Gastroesophageal sphincter (tissue), 4 donors: Measurements from ENCODE around the gene LMNB1. TPM values are rescaled to one million over a fixed set of nuclear protein-coding genes. Genes with fewer than 3 reads are reported as not detected.

Source experiments
- ATAC-seq: fragments of 150-250 bp; one replicate; pipeline ENCODE4 v1.9.1; 2016; ENCODE audit warnings: mild to moderate bottlenecking, moderate library complexity
- H3K27ac ChIP-seq, 4 donors: fragments of 200-600 bp; sonication (generic) in 3 of 4; 1 replicate in 3 of 4; 2 replicates in 1 of 4; pipeline ENCODE4 v1.5.1; 2016 to 2019
- H3K27me3 ChIP-seq: fragments of 200-600 bp; sonication (generic); one replicate; pipeline ENCODE4 v1.5.1; 2019
- H3K36me3 ChIP-seq, 2 donors: fragments of 200-600 bp; sonication (generic); one replicate each; pipeline ENCODE4 v1.5.1; 2019; ENCODE audit warnings: control low read depth in 1 of 2
- H3K4me1 ChIP-seq, 3 donors: fragments of 200-600 bp; sonication (generic); 1 replicate in 2 of 3; 2 replicates in 1 of 3; pipeline ENCODE4 v1.5.1; 2016 to 2019; ENCODE audit warnings: control low read depth in 2 of 3
- H3K4me3 ChIP-seq, 2 donors: fragments of 200-600 bp; sonication (generic); one replicate each; pipeline ENCODE4 v1.5.1; 2019; ENCODE audit warnings: mild to moderate bottlenecking in 1 of 2, moderate library complexity in 1 of 2
- H3K9me3 ChIP-seq, 3 donors: fragments of 200-600 bp; sonication (generic); one replicate each; pipeline ENCODE4 v1.5.1; 2017 to 2019; ENCODE audit warnings: control low read depth in 2 of 3
- EP300 ChIP-seq: sonication (generic); formaldehyde crosslinking; IDR thresholded peaks from one replicate; pipeline ENCODE4 v1.6.1; 2017; ENCODE audit warnings: antibody characterized with exemption, mild to moderate bottlenecking
- POLR2A ChIP-seq, 2 donors: fragments of 450-650 bp; IDR thresholded peaks; one replicate each; pipeline ENCODE4 v1.6.1; 2017; ENCODE audit warnings: antibody characterized with exemption in 2 of 2, mild to moderate bottlenecking in 2 of 2, moderate library complexity in 1 of 2
- POLR2AphosphoS5 ChIP-seq: sonication (generic); formaldehyde crosslinking; IDR thresholded peaks from one replicate; pipeline ENCODE4 v1.6.1; 2017; ENCODE audit warnings: antibody characterized with exemption
- WGBS, 2 donors: methylation state at CpG; one replicate each; pipeline ENCODE4 v1.1.5; 2018; ENCODE audit warnings: low coverage in 1 of 2; 5-methylcytosine and 5-hydroxymethylcytosine counted together
- total RNA-seq, 4 donors: library from RNA; depleted of rRNA; stranded (reverse); fragments of >200 nt; gene quantifications; one replicate each; pipeline ENCODE4 v1.1.0, GENCODE V29; 2016
- TF ChIP-seq, protein P1 (sequence below), 4 experiments: fragments of 200-600 bp in 2 of 4; fragments of 450-650 bp in 2 of 4; sonication (generic) in 1 of 4; IDR thresholded peaks; one replicate each; pipeline ENCODE4 v1.5.1; 2017 to 2019; ENCODE audit warnings: antibody characterized with exemption in 4 of 4, mild to moderate bottlenecking in 2 of 4, moderate library complexity in 2 of 4

Gene LMNB1
- total RNA-seq, 4 donors from 2014 or later = 3.2 to 14.3 (median 6.6) TPM

DNA sequence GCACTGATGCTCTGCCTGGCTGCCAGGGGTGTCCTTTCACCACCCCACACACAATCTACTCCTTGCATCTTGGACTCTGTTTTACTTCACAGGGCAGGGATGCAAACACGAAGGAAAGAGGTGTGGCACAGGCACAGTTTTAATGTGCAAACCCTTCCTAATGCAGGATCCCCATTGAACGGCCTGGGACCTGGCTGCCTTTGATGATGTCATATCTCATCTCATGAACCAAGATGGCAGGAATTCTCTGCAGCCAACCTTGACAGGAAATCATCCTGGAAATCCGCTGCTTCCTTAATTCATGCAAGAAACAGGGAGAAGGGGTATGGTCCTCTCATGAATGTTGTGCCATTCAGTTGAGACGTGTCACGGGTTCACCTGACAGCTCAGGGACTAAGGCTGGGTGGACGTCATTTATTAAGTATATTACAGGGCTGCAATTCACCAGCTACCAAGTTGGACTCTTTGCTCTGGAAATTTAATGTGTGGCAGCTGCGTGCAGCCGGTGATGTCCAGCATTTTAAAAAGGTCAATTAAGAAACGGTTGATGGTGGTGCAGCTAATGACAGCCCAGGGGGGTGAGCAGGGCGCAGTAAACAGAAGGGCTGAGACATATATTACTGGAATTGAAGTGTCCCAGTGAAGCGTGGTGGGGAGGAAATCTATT is 91.5 kb downstream of the LMNB1 start:
- no peaks in the 10 kb centered on the region for H3K9me3 ChIP-seq
- peaks cover 0 to 8% (median 4%) of the 10 kb centered on the region in 3 donors for H3K4me1 ChIP-seq
- H3K4me3 ChIP-seq = no peak overlapping the region
- H3K27ac ChIP-seq = no peak overlapping the region
- no peaks in the 10 kb centered on the region for H3K36me3 ChIP-seq
- 68% methylated on average over 9 of the region's 11 CpGs; no CpG with 5 or more reads in 1 of the 2 donors for WGBS, 2 donors
- H3K27me3 ChIP-seq = peaks cover 54% of the 10 kb centered on the region
- no peak for ATAC-seq
- TF ChIP-seq POLR2AphosphoS5 (no peak), EP300 (no peak), POLR2A (IDR thresholded peaks at IDR 0.05) (no peak)
- TF ChIP-seq, protein P1, sequence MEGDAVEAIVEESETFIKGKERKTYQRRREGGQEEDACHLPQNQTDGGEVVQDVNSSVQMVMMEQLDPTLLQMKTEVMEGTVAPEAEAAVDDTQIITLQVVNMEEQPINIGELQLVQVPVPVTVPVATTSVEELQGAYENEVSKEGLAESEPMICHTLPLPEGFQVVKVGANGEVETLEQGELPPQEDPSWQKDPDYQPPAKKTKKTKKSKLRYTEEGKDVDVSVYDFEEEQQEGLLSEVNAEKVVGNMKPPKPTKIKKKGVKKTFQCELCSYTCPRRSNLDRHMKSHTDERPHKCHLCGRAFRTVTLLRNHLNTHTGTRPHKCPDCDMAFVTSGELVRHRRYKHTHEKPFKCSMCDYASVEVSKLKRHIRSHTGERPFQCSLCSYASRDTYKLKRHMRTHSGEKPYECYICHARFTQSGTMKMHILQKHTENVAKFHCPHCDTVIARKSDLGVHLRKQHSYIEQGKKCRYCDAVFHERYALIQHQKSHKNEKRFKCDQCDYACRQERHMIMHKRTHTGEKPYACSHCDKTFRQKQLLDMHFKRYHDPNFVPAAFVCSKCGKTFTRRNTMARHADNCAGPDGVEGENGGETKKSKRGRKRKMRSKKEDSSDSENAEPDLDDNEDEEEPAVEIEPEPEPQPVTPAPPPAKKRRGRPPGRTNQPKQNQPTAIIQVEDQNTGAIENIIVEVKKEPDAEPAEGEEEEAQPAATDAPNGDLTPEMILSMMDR (IDR thresholded peaks at IDR 0.05) = no peak

DNA sequence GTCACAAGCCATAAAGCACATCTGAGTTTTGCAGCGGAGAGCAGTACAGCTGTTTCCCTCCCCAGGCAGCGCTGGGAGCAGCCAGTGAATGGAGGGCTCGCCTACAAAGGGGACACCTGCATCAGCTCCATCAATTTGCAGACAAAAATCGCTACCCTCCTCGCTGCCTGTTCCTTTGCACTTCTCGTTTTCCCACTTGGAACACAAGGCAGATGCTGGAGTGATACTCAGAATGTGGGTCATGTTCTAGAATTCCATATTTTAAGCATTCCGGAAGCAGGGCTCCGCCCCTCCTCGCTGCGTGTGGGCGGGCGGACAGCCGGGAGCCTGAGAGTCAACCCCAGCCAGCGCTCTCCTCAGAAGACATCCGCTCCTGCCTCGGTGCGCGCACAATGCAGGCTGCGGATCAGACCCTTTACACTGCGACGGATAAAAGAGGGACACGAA is 92.1 kb downstream of the LMNB1 start:
- peaks cover 0 to 8% (median 4%) of the 10 kb centered on the region in 3 donors for H3K4me1 ChIP-seq
- no peak for TF ChIP-seq POLR2A (IDR thresholded peaks at IDR 0.05)
- no peak for TF ChIP-seq POLR2AphosphoS5
- TF ChIP-seq EP300 = no peak
- TF ChIP-seq, protein P1 (IDR thresholded peaks at IDR 0.05) = no peak
- no peaks in the 10 kb centered on the region for H3K36me3 ChIP-seq
- no peak overlapping the region for H3K27ac ChIP-seq
- peaks cover 49% of the 10 kb centered on the region for H3K27me3 ChIP-seq
- ATAC-seq = no peak
- no peak overlapping the region for H3K4me3 ChIP-seq
- WGBS, 2 donors = 5 to 9% methylated on average over 7 to 15 of the region's 22 CpGs
- no peaks in the 10 kb centered on the region for H3K9me3 ChIP-seq

DNA sequence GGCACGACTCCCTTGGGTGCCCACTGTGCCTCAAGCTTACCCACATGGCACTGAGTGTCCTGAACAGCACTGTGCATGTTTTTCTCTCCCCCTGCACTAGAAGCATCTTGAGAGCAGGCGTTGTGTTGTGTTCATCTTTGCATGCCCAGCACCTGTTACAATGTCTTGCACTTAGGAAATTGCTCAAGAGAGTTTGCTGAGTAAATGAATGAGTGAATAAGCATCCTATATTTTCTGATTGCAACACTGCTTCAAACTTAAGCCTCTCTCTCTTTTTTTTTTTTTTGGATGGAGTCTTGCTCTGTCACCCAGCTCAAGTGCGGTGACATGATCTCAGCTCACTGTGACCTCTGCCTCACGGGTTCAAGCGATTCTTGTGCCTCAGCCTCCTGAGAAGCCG is 94.5 kb downstream of the LMNB1 start:
- Histone ChIP-seq H3K36me3 (no peaks in the 10 kb centered on the region), H3K4me1 (peaks cover 0 to 17% (median 4%) of the 10 kb centered on the region in 3 donors), H3K9me3 (no peaks in the 10 kb centered on the region), H3K4me3 (no peak overlapping the region), H3K27me3 (peaks cover 39% of the 10 kb centered on the region), H3K27ac (no peak overlapping the region)
- no peak for ATAC-seq
- WGBS, 2 donors = 91 to 100% methylated on average over 2 to 6 of the region's 6 CpGs
- TF ChIP-seq POLR2A (IDR thresholded peaks at IDR 0.05) (no peak), POLR2AphosphoS5 (no peak), EP300 (no peak)
- TF ChIP-seq, protein P1 (IDR thresholded peaks at IDR 0.05) = no peak

DNA sequence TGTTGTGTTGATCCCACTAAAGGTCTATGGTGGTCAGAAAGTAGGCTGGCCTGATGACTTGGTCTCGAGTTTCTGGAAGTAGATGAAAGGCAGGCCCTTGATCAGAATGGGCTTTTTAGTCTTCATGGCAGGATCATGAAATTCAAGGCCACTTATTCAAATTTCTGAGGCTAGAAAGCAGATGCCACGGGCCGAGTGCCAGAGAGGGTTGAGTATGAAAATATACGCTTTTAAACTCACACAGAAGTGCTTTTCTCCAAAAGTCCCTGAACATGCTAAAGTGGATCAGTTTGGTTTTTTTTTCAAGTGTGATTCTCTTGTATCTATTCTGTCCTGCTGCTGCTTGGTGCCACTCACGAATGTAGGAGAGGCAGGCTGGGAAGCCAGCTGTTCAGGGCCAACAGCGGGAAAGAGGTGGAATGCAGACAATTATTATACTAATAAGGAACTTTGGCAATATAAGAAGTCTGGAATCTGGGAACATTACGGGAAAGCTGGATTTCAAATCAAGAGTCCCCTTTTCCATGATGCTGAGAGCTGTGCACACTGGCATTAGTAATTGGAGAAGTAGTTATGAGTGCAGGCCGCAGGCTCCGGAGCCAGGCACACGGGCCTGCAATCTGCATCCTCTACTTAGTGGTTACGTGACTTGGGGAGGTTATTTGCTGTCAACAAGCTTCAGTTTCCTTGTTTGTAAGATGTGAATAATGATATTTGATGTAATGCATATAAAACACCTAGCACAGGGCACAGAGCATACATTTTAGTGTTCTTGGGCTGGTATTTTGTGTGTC is 95.8 kb downstream of the LMNB1 start:
- TF ChIP-seq, protein P1 (IDR thresholded peaks at IDR 0.05) = no peak
- TF ChIP-seq EP300 (no peak), POLR2A (IDR thresholded peaks at IDR 0.05) (no peak), POLR2AphosphoS5 (no peak)
- Histone ChIP-seq H3K27ac (no peak overlapping the region), H3K4me1 (peaks cover 0 to 17% (median 4%) of the 10 kb centered on the region in 3 donors), H3K27me3 (peaks cover 29% of the 10 kb centered on the region), H3K36me3 (no peaks in the 10 kb centered on the region), H3K4me3 (no peak overlapping the region), H3K9me3 (no peaks in the 10 kb centered on the region)
- ATAC-seq = no peak
- 87% methylated on average over 7 to 8 of the region's 11 CpGs for WGBS, 2 donors
